ENCODE results near the gene OR2V1. TPM values are rescaled to one million over a fixed set of nuclear protein-coding genes. Genes with fewer than 3 reads are reported as not detected.
A peak's percentile ranks its signal among the peaks of the same experiment; 100 is the strongest.
"Not testable (repeated sequence)": the region's sequence is repeated elsewhere in the genome, so short reads cannot be mapped to it uniquely, and the experiment has no call there.

Gene OR2V1
- total RNA-seq, 2 experiments from 2014 or later, result not detected

GRCh38 chr5:181099602-181100086 lies 31.3 kb downstream of the OR2V1 start:
- H3K36me3 Mint-ChIP-seq, result no peaks in the 10 kb centered on the region
- peaks cover 10% of the 10 kb centered on the region for H3K4me1 Mint-ChIP-seq
- CTCF ChIA-PET, result interaction anchor here (1.0 kb wide), 1 partner anchor 76 kb away, joined by 4 read pairs; no protein-coding TSS in a partner anchor
- DNase-seq, result no peak
- H3K27me3 Mint-ChIP-seq, result peaks cover 29% of the 10 kb centered on the region
- ATAC-seq, result no peak
- H3K4me3 Mint-ChIP-seq, result no peak overlapping the region
- H3K9me3 Mint-ChIP-seq (ENCODE audit: low read depth), result no peaks in the 10 kb centered on the region
- H3K27ac Mint-ChIP-seq, result no peak overlapping the region

- H3K27me3 Mint-ChIP-seq, result peaks cover 22% of the 10 kb centered on the region
- ATAC-seq (no peak), DNase-seq (no peak)
- H3K36me3 Mint-ChIP-seq, result no peaks in the 10 kb centered on the region
- H3K4me1 Mint-ChIP-seq, result peaks cover 7% of the 10 kb centered on the region
- CTCF ChIA-PET, result no interaction called here
- H3K27ac Mint-ChIP-seq, result no peak overlapping the region
- H3K4me3 Mint-ChIP-seq, result no peak overlapping the region
- no peaks in the 10 kb centered on the region for H3K9me3 Mint-ChIP-seq (ENCODE audit: low read depth)
Observed at GRCh38 chr5:181098762-181099601, 32.0 kb downstream of the OR2V1 start.

GRCh38 chr5:181097759-181098491 lies 33.0 kb downstream of the OR2V1 start:
- H3K4me3 Mint-ChIP-seq; H3K4me1 Mint-ChIP-seq; H3K9me3 Mint-ChIP-seq (ENCODE audit: low read depth); CTCF ChIA-PET; DNase-seq; ATAC-seq; H3K36me3 Mint-ChIP-seq; H3K27ac Mint-ChIP-seq: not testable (repeated sequence)
- peaks cover 23% of the 10 kb centered on the region for H3K27me3 Mint-ChIP-seq

- H3K4me1 Mint-ChIP-seq; ATAC-seq; H3K36me3 Mint-ChIP-seq; DNase-seq; H3K9me3 Mint-ChIP-seq (ENCODE audit: low read depth); H3K4me3 Mint-ChIP-seq; H3K27ac Mint-ChIP-seq; CTCF ChIA-PET: not testable (repeated sequence)
- H3K27me3 Mint-ChIP-seq, result peaks cover 26% of the 10 kb centered on the region
Observed at GRCh38 chr5:181097383-181097753, 33.6 kb downstream of the OR2V1 start.

DNA sequence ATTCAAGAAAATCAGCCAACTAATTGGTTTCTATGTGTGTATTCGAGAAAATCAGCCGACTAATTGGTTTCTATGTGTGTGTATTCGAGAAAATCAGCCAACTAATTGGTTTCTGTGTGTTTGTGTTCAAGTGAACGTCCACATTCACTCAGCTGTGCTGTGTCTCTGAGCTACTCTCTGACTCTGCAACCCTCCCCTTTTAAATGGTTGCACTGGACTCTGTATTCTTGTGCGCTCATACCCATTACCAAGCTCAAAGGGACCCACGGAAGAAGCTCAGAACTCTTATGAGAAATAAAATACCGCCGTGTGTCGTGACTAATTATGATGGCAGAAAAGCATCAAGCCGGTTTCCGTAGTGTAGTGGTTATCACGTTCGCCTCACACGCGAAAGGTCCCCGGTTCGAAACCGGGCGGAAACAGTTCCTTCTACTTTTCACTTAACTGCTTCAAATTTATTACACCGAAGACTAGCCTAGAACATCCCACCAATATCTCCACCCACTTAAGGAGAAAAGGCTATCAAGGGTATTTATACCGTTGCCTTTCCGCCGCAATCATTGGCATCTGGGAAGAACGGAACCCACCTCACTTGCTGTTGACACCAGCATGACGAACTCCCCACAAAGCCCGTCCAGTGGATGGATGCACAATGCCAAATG lies 34.1 kb downstream of the OR2V1 start:
- CTCF ChIA-PET; H3K4me3 Mint-ChIP-seq; H3K9me3 Mint-ChIP-seq (ENCODE audit: low read depth); DNase-seq; H3K27ac Mint-ChIP-seq; H3K4me1 Mint-ChIP-seq; H3K36me3 Mint-ChIP-seq: not testable (repeated sequence)
- H3K27me3 Mint-ChIP-seq, result peaks cover 27% of the 10 kb centered on the region
- ATAC-seq, result peak; percentile 20

DNA sequence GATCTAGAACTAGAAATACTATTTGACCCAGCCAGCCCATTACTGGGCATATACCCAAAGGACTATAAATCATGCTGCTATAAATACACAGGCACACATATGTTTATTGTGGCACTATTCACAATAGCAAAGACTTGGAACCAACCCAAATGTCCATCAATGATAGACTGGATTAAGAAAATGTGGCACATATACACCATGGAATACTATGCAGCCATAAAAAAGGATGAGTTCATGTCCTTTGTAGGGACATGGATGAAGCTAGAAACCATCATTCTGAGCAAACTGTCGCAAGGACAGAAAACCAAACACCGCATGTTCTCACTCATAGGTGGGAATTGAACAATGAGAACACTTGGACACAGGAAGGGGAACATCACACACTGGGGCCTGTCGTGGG lies 35.8 kb downstream of the OR2V1 start:
- H3K27ac Mint-ChIP-seq; H3K36me3 Mint-ChIP-seq; CTCF ChIA-PET; DNase-seq; H3K9me3 Mint-ChIP-seq (ENCODE audit: low read depth); H3K4me1 Mint-ChIP-seq; H3K4me3 Mint-ChIP-seq; ATAC-seq: not testable (repeated sequence)
- peaks cover 25% of the 10 kb centered on the region for H3K27me3 Mint-ChIP-seq

GRCh38 chr5:181092428-181092827 lies 38.5 kb downstream of the OR2V1 start:
- Mint-ChIP-seq H3K9me3 (ENCODE audit: low read depth) (no peaks in the 10 kb centered on the region), H3K4me1 (no peaks in the 10 kb centered on the region), H3K36me3 (no peaks in the 10 kb centered on the region), H3K27me3 (peaks cover 9% of the 10 kb centered on the region), H3K4me3 (no peak overlapping the region), H3K27ac (no peak overlapping the region)
- CTCF ChIA-PET, result no interaction called here
- no peak for ATAC-seq
- no peak for DNase-seq

GRCh38 chr5:181088289-181088688 lies 42.7 kb downstream of the OR2V1 start:
- DNase-seq (no peak), ATAC-seq (no peak)
- no peaks in the 10 kb centered on the region for H3K4me1 Mint-ChIP-seq
- H3K36me3 Mint-ChIP-seq, result no peaks in the 10 kb centered on the region
- peaks cover 30% of the 10 kb centered on the region for H3K27me3 Mint-ChIP-seq
- no peaks in the 10 kb centered on the region for H3K9me3 Mint-ChIP-seq (ENCODE audit: low read depth)
- no peak overlapping the region for H3K27ac Mint-ChIP-seq
- H3K4me3 Mint-ChIP-seq, result no peak overlapping the region
- CTCF ChIA-PET, result no interaction called here

DNA sequence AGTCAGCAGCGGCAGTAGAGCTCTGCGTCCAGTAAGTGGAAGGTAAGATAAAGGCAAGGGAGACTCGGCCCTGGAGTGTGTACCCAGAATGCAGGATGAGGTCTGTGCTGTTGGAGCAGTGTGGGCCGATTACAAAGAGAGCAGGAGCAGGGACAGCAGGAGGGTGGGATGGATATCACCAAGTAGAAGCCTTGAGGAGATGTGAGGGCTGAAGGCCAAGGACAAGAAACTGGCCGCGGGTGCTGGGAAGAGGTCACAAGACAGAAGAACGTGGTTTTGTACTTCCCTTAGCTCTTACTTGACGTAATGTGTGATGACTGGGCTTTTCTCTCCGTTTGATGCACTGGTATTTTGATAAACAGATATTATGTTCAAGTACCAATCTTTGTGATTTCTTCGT lies 43.7 kb downstream of the OR2V1 start:
- CTCF ChIA-PET, result no interaction called here
- Mint-ChIP-seq H3K9me3 (ENCODE audit: low read depth) (no peaks in the 10 kb centered on the region), H3K27ac (no peak overlapping the region), H3K27me3 (peaks cover 34% of the 10 kb centered on the region), H3K36me3 (no peaks in the 10 kb centered on the region), H3K4me3 (no peak overlapping the region), H3K4me1 (no peaks in the 10 kb centered on the region)
- ATAC-seq (no peak), DNase-seq (no peak)

DNA sequence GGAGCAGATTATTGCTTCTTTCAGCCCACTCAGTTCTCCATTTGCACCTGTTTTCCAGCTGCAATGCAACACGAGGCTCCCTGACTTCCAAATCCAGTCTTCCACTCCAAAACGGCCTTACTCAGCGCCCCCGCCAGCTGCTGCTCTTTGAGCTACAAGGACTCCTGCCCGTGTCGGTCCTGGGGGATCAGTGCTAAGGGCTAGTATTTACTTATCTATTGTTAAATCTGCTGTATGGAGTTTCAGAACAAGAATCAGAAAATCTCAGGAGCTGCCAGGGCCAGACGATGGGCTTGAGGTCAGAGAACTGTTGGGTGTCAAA lies 44.1 kb downstream of the OR2V1 start:
- CTCF ChIA-PET, result no interaction called here
- Mint-ChIP-seq H3K27ac (no peak overlapping the region), H3K36me3 (no peaks in the 10 kb centered on the region), H3K4me3 (no peak overlapping the region), H3K27me3 (peaks cover 36% of the 10 kb centered on the region), H3K4me1 (no peaks in the 10 kb centered on the region), H3K9me3 (ENCODE audit: low read depth) (no peaks in the 10 kb centered on the region)
- no peak for DNase-seq
- ATAC-seq, result no peak

DNA sequence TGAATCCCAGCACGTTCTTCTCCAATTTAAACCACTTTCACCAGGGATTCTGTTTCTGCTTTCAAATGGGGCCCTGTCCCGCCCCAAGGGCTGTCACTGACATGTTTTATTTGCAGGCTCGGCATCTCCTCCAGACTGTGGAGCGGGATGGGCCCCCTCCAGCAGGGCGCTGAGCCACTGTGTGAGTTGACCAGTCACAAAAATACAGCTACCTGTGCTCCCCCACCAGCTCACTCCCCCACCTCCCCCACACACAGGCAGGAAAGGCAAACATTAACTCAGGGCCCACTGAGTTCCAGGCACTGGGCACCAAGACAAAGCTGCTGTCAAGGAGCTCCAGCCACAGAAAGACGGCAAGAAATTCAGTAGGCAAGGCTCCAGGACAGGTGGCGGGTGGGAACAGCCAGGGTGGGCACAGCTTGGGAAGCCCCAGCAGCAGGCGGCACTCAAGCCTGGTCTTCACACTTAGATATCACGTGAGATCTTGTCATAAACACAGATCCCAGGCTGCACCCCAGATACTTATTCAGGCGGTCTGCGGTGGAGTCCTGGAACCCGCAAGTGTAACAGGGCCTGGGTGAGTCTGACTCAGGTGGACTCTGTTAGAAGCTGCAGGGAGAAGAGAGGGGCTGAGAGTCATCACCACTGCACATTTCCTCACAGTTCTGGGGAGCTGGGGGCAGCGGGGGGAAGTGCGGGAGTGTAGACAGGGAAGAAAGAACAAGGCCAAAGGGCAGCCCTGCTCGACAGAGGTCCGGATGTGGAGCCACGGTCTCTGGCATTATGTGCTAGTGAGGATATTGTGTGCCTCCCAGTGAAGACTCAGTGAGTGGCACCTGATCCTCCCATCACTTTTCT lies 44.7 kb downstream of the OR2V1 start:
- CTCF ChIA-PET, result no interaction called here
- Mint-ChIP-seq H3K4me1 (no peaks in the 10 kb centered on the region), H3K36me3 (no peaks in the 10 kb centered on the region), H3K27ac (no peak overlapping the region), H3K4me3 (no peak overlapping the region), H3K9me3 (ENCODE audit: low read depth) (no peaks in the 10 kb centered on the region), H3K27me3 (peaks cover 36% of the 10 kb centered on the region)
- no peak for ATAC-seq
- no peak for DNase-seq

DNA sequence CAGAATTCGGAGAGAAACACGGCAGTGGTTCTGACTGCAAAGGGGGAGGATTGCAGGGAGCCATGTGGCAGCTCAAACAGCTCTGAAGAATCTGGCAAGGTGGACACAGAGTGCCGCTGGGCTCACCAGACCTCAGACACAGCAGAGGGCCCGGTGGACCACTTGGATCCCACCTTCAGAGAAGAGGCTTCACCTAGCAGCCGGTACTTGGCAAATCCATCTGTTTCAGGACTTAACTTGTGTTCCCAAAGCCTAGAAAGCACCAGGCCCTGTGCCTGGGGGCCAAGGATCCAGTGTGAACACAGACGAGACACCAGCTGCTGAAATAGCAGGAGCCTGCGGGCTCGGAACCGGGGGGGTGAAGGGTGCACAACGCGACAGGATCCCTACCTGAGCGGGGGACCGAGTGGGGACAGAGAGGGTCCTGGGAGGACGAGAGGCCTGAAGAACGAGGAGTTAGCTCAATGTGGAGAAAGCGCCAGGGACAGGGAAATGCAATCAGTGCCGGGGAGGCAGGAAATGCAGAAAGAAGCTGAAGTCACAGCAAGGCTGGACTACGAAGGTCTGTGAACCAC lies 46.3 kb downstream of the OR2V1 start:
- H3K4me1 Mint-ChIP-seq, result no peaks in the 10 kb centered on the region
- peaks cover 41% of the 10 kb centered on the region for H3K27me3 Mint-ChIP-seq
- CTCF ChIA-PET, result no interaction called here
- ATAC-seq (no peak), DNase-seq (no peak)
- no peaks in the 10 kb centered on the region for H3K36me3 Mint-ChIP-seq
- no peak overlapping the region for H3K4me3 Mint-ChIP-seq
- H3K27ac Mint-ChIP-seq, result no peak overlapping the region
- no peaks in the 10 kb centered on the region for H3K9me3 Mint-ChIP-seq (ENCODE audit: low read depth)

- H3K9me3 Mint-ChIP-seq (ENCODE audit: low read depth), result no peaks in the 10 kb centered on the region
- H3K4me3 Mint-ChIP-seq, result no peak overlapping the region
- H3K36me3 Mint-ChIP-seq, result no peaks in the 10 kb centered on the region
- CTCF ChIA-PET, result no interaction called here
- H3K27ac Mint-ChIP-seq, result no peak overlapping the region
- peaks cover 56% of the 10 kb centered on the region for H3K27me3 Mint-ChIP-seq
- ATAC-seq (no peak), DNase-seq (no peak)
- no peaks in the 10 kb centered on the region for H3K4me1 Mint-ChIP-seq
Observed at GRCh38 chr5:181081989-181082388, 49.0 kb downstream of the OR2V1 start.

Data from activated CD8-positive, alpha-beta memory T cell treated with anti-CD3 and anti-CD28 coated beads, Interleukin-2, amount 10 ng/mL, durations not matched to agents 7 days and 5 days (primary cell).